GM12891 (cell line): Measurements from ENCODE around the gene NRXN3.

Source experiments
- POLR2A ChIP-seq: IDR thresholded peaks from 2 replicates; pipeline ENCODE4 v1.6.1; 2011; ENCODE audit warnings: low read depth, low read length, control low read depth
- POLR2AphosphoS5 ChIP-seq: IDR thresholded peaks from 2 replicates; pipeline ENCODE4 v1.6.1; 2011; ENCODE audit warnings: low read depth, low read length, control low read depth
- TAF1 ChIP-seq: IDR thresholded peaks from 2 replicates; pipeline ENCODE4 v1.6.1; 2011; ENCODE audit warnings: low read depth, low read length, control low read depth

DNA sequence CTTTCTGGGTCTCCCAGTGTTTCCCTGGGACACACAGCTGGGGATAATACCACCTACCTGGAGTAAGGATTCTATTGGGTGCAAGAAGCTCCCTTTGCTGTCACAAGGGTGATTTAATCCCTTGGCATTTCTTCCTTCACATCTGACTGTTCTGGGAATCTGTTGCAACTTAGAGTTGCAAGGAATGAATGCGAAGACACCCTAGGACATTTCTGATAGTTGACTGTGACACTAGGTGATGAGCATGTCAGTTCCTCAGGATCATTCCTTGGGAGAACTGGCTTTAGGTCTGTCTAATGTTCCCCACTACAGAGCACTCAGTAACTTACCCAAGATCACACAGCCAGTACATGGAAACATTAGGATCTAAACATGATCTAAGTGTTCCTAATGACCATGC is 593.6 kb downstream of the NRXN3 start:
- TF ChIP-seq POLR2A: no peak
- TF ChIP-seq TAF1: no peak
- TF ChIP-seq POLR2AphosphoS5: no peak
